ENCODE results near the gene JAG1. TPM values are rescaled to one million over a fixed set of nuclear protein-coding genes. Genes with fewer than 3 reads are reported as not detected.

JAG1 gene
- total RNA-seq, 1 experiment from 2014 or later: 88.0 TPM

DNA sequence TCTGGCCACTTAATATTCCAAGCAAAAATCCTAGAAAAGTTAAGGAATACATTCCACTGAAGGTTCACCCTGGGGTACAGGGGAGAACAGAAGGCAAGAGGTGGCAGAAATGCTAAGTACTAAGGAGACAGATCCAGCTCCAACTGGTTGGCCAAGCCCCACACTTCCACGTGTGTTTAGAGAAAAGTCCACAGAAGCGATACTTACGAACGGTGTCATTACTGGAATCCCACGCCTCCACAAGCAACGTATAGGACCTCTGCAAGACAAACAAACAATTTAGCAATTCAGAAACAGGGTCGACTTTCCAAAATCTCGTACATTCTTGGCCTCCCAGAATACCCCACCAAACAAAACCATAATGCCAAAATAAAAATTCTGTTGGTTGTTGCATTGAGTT, 10.0 kb downstream of the JAG1 start:
- Mint-ChIP-seq H3K27ac (ENCODE audit: low read depth, unreplicated experiment) (peak overlapping the region; percentile 68), H3K36me3 (ENCODE audit: insufficient read depth, unreplicated experiment) (peaks cover 50% of the 10 kb centered on the region), H3K4me3 (ENCODE audit: unreplicated experiment) (no peak overlapping the region)

DNA sequence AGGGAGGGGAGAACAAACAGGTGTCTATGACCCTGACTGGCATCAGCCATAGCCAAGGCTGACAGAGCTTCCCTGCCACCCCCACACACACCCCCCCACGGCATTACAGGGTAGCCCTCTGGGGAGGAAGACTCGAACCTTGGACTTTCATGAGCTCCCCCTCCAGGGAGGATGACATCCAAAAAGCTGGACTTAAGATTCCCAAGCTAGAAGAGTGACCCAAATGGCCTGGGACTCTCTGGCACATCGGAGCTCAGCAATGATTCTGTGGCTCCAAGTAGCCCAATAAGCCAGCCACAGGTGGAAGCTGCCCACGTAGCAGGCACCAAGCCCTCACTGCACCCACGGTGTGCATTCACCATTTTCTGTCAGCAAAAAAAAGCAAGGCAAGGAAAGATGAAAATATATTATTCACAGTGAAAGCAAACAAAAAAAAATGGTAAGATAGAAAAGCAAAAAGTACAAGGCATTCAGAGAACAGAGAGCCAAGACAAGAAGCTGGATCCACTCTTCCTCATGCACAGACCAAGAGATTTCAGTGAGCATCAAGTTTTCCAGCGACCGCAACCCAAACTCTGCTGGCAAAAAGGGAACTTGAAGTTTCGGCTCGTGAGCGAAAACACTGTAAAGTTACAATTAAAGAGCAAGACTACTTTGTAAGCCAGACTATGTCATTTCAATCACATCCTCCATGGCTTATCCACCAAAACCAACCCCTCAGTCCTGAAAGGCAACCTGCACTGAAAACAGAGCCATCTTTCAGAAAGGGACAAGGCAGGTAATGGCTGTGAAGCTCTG, 10.9 kb downstream of the JAG1 start:
- H3K9me3 Mint-ChIP-seq (ENCODE audit: unreplicated experiment): no peaks in the 10 kb centered on the region
- H3K4me3 Mint-ChIP-seq (ENCODE audit: unreplicated experiment): no peak overlapping the region
- BruUV-seq (replicated peaks): no TSS peak
- H3K27me3 Mint-ChIP-seq (ENCODE audit: insufficient read depth, unreplicated experiment): no peaks in the 10 kb centered on the region
- H3K4me1 Mint-ChIP-seq (ENCODE audit: insufficient read depth, unreplicated experiment): peaks cover 48% of the 10 kb centered on the region
- H3K27ac Mint-ChIP-seq (ENCODE audit: low read depth, unreplicated experiment): no peak overlapping the region
- no peak for DNase-seq (ENCODE audit: unreplicated experiment)
- intact Hi-C loops (cut with micrococcal nuclease): no loop called here
- TF ChIP-seq, protein P1, sequence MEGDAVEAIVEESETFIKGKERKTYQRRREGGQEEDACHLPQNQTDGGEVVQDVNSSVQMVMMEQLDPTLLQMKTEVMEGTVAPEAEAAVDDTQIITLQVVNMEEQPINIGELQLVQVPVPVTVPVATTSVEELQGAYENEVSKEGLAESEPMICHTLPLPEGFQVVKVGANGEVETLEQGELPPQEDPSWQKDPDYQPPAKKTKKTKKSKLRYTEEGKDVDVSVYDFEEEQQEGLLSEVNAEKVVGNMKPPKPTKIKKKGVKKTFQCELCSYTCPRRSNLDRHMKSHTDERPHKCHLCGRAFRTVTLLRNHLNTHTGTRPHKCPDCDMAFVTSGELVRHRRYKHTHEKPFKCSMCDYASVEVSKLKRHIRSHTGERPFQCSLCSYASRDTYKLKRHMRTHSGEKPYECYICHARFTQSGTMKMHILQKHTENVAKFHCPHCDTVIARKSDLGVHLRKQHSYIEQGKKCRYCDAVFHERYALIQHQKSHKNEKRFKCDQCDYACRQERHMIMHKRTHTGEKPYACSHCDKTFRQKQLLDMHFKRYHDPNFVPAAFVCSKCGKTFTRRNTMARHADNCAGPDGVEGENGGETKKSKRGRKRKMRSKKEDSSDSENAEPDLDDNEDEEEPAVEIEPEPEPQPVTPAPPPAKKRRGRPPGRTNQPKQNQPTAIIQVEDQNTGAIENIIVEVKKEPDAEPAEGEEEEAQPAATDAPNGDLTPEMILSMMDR (IDR thresholded peaks at IDR 0.05; ENCODE audit: unreplicated experiment): no peak
- H3K36me3 Mint-ChIP-seq (ENCODE audit: insufficient read depth, unreplicated experiment): peaks cover 54% of the 10 kb centered on the region
- POLR2A ChIA-PET: interaction anchor here (0.9 to 13.1 kb wide), 6 partner anchors 9 to 339 kb away, joined by 3 to 170 read pairs (median 5); partner anchors contain the start of genes JAG1 and MKKS
- CTCF ChIA-PET: interaction anchor here (0.6 to 3.9 kb wide), 12 partner anchors 8 to 176 kb away, joined by 3 to 17 read pairs (median 3); no protein-coding TSS in a partner anchor

More for the DNA sequence above, 10.0 kb downstream of the JAG1 start:
- no TSS peak for BruUV-seq (replicated peaks)
- POLR2A ChIA-PET: interaction anchor here (0.6 to 13.1 kb wide), 6 partner anchors 9 to 338 kb away, joined by 3 to 170 read pairs (median 5); partner anchors contain the start of genes JAG1 and MKKS
- Mint-ChIP-seq H3K4me1 (ENCODE audit: insufficient read depth, unreplicated experiment) (peaks cover 48% of the 10 kb centered on the region), H3K27me3 (ENCODE audit: insufficient read depth, unreplicated experiment) (no peaks in the 10 kb centered on the region), H3K9me3 (ENCODE audit: unreplicated experiment) (no peaks in the 10 kb centered on the region)
- CTCF ChIA-PET: interaction anchor here (0.6 to 3.9 kb wide), 9 partner anchors 11 to 687 kb away, joined by 3 to 20 read pairs (median 4); no protein-coding TSS in a partner anchor
- intact Hi-C loops (cut with micrococcal nuclease): no loop called here
- no peak for DNase-seq (ENCODE audit: unreplicated experiment)
- TF ChIP-seq, protein P1 (IDR thresholded peaks at IDR 0.05; ENCODE audit: unreplicated experiment): no peak

DNA sequence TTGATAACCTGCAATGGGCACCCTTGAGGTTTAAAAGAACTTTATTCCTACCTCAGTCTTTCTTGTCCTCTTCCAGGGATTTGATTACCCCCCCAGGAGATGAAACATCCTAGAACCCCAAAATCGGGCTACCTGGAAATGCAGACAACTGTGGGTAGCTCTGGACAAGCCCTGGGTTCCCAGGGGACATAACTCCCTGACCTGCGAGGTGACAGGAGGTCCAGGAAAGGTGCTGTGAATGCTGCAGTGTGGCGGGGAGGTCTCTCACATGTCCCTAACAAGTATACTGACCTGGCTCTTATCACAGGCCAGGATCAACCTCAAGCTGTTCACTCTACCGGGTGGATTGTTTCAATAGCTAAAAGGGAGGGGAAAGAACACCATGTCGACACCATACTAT, 11.6 kb downstream of the JAG1 start:
- H3K4me1 Mint-ChIP-seq (ENCODE audit: insufficient read depth, unreplicated experiment): peaks cover 44% of the 10 kb centered on the region
- no peak overlapping the region for H3K4me3 Mint-ChIP-seq (ENCODE audit: unreplicated experiment)
- TF ChIP-seq, protein P1 (IDR thresholded peaks at IDR 0.05; ENCODE audit: unreplicated experiment): no peak
- ChIA-PET CTCF (interaction anchor here (0.6 to 1.7 kb wide), 6 partner anchors 10 to 611 kb away, joined by 3 to 12 read pairs (median 3); no protein-coding TSS in a partner anchor), POLR2A (interaction anchor here (0.7 to 7.7 kb wide), 3 partner anchors 10 to 508 kb away, joined by 3 to 75 read pairs (median 3); partner anchors contain the start of gene JAG1)
- peaks cover 57% of the 10 kb centered on the region for H3K36me3 Mint-ChIP-seq (ENCODE audit: insufficient read depth, unreplicated experiment)
- BruUV-seq (replicated peaks): no TSS peak
- no peaks in the 10 kb centered on the region for H3K9me3 Mint-ChIP-seq (ENCODE audit: unreplicated experiment)
- intact Hi-C loops (cut with micrococcal nuclease): no loop called here
- peak overlapping the region; percentile 56 for H3K27ac Mint-ChIP-seq (ENCODE audit: low read depth, unreplicated experiment)
- H3K27me3 Mint-ChIP-seq (ENCODE audit: insufficient read depth, unreplicated experiment): no peaks in the 10 kb centered on the region
- no peak for DNase-seq (ENCODE audit: unreplicated experiment)

DNA sequence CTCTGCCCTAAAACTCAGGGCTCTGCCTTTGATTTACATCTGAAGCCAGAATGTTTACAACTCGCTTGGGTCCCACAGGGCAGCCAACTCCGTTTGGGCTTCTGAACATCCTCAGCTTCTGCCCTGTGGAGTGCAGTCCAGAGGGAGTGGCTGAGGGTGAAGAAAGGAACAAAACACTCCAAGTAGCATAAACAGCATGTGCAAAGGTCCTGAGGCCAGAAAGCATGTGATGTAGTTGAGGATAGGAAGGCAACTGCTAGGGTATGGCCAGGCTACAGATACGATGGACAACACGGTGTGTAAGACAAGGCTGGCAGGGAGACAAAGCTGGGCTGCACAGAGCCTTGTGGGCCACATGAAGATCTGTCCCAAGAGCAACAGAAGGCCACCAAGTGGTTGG, 12.5 kb downstream of the JAG1 start:
- TF ChIP-seq, protein P1 (IDR thresholded peaks at IDR 0.05; ENCODE audit: unreplicated experiment): no peak
- Mint-ChIP-seq H3K4me3 (ENCODE audit: unreplicated experiment) (no peak overlapping the region), H3K4me1 (ENCODE audit: insufficient read depth, unreplicated experiment) (peaks cover 36% of the 10 kb centered on the region), H3K36me3 (ENCODE audit: insufficient read depth, unreplicated experiment) (peaks cover 66% of the 10 kb centered on the region), H3K27ac (ENCODE audit: low read depth, unreplicated experiment) (peak overlapping the region; percentile 56), H3K27me3 (ENCODE audit: insufficient read depth, unreplicated experiment) (no peaks in the 10 kb centered on the region), H3K9me3 (ENCODE audit: unreplicated experiment) (no peaks in the 10 kb centered on the region)
- POLR2A ChIA-PET: interaction anchor here (0.6 to 7.7 kb wide), 13 partner anchors 11 to 1858 kb away, joined by 3 to 75 read pairs (median 3); partner anchors contain the start of genes JAG1 and MKKS
- CTCF ChIA-PET: interaction anchor here (0.6 to 3.1 kb wide), 6 partner anchors 10 to 689 kb away, joined by 3 to 18 read pairs (median 10); partner anchors contain the start of gene JAG1
- intact Hi-C loops (cut with micrococcal nuclease): no loop called here
- DNase-seq (ENCODE audit: unreplicated experiment): no peak
- BruUV-seq (replicated peaks): no TSS peak
